ENCODE data around the gene EDAR.

- TF ChIP-seq CTCF (IDR thresholded peaks at IDR 0.05 in 2 of 3, conservative IDR thresholded peaks at IDR 0.05 in 1 of 3; ENCODE audit: insufficient read depth in 2 of 3, low read depth in 1 of 3, low read length in 3 of 3) (no peak), CHD1 (IDR thresholded peaks at IDR 0.05; ENCODE audit: low read length) (no peak), NBN (IDR thresholded peaks at IDR 0.05; ENCODE audit: low read depth) (no peak), JUND (IDR thresholded peaks at IDR 0.05; ENCODE audit: borderline replicate concordance, low read depth, low read length) (no peak), JUND (tag; IDR thresholded peaks at IDR 0.05; ENCODE audit: borderline replicate concordance, low read depth, low read length) (no peak)
Measured at GRCh38 chr2:108896741-108897140, 92.3 kb downstream of the EDAR start.

All from K562 (cell line).